Stimulated activated CD4-positive, alpha-beta T cell treated with anti-CD3 and anti-CD28 coated beads, TNF-alpha, amount 100 ng/mL, for 4 hours (primary cell): Measurements from ENCODE around the gene SORBS2.
"Not testable (repeated sequence)": the region's sequence is repeated elsewhere in the genome, so short reads cannot be mapped to it uniquely, and the experiment has no call there.

Experiments used
- DNase-seq, 3 experiments: peaks; one replicate each; pipeline ENCODE4 v3.0.0-alpha.2; 2020; ENCODE audit warnings: low read depth in 3 of 3

SORBS2 gene

GRCh38 chr4:185559915-185560281, 252.1 kb downstream of the SORBS2 start:
- DNase-seq: no peak

- not testable (repeated sequence) for DNase-seq
These were observed 252.6 kb downstream of the SORBS2 start for GRCh38 chr4:185559251-185559914.

- DNase-seq: no peak
These were observed 257.4 kb downstream of the SORBS2 start for GRCh38 chr4:185554365-185555126.

GRCh38 chr4:185552254-185552653, 259.7 kb downstream of the SORBS2 start:
- DNase-seq: no peak

GRCh38 chr4:185550933-185551332, 261.1 kb downstream of the SORBS2 start:
- no peak for DNase-seq

GRCh38 chr4:185549095-185549639, 262.8 kb downstream of the SORBS2 start:
- no peak for DNase-seq

- DNase-seq: no peak
These were observed 263.4 kb downstream of the SORBS2 start for GRCh38 chr4:185548587-185548986.

GRCh38 chr4:185546335-185546734, 265.7 kb downstream of the SORBS2 start:
- DNase-seq: no peak

- no peak for DNase-seq
These were observed 269.2 kb downstream of the SORBS2 start for GRCh38 chr4:185542626-185543315.

GRCh38 chr4:185541251-185541727, 270.7 kb downstream of the SORBS2 start:
- no peak for DNase-seq

GRCh38 chr4:185540487-185541120, 271.4 kb downstream of the SORBS2 start:
- DNase-seq: no peak

- DNase-seq: no peak
These were observed 272.0 kb downstream of the SORBS2 start for GRCh38 chr4:185540040-185540439.

GRCh38 chr4:185538806-185539205, 273.2 kb downstream of the SORBS2 start:
- DNase-seq: no peak

- no peak for DNase-seq
These were observed 275.6 kb downstream of the SORBS2 start for GRCh38 chr4:185536411-185536709.

GRCh38 chr4:185535612-185536410, 276.2 kb downstream of the SORBS2 start:
- DNase-seq: no peak
